Loucy (cell line): ENCODE data around the gene CUL4B.

ENCODE experiments used
- H2AFZ ChIP-seq: fragments of 200-600 bp; sonication (generic); 2 replicates; pipeline ENCODE4 v1.6.0; 2016; ENCODE audit warnings: antibody characterized with exemption, mild to moderate bottlenecking, low read length, moderate library complexity
- H3F3A ChIP-seq: fragments of 200-600 bp; 2 replicates; pipeline ENCODE4 v1.6.0; 2016; ENCODE audit warnings: antibody characterized with exemption, low read depth, mild to moderate bottlenecking
- H3K27me3 ChIP-seq: fragments of 200-600 bp; sonication (generic); 2 replicates; pipeline ENCODE4 v1.6.1; 2014; ENCODE audit warnings: low read length, mild to moderate bottlenecking; ENCODE audit not compliant: insufficient read depth, poor library complexity, severe bottlenecking
- H3K36me3 ChIP-seq: fragments of 200-600 bp; sonication (generic); 2 replicates; pipeline ENCODE4 v1.6.1; 2016; ENCODE audit warnings: low read length; ENCODE audit not compliant: insufficient read depth
- H3K4me1 ChIP-seq: fragments of 200-600 bp; sonication (generic); 2 replicates; pipeline ENCODE4 v1.5.1; 2014; ENCODE audit warnings: low read length, mild to moderate bottlenecking; ENCODE audit not compliant: insufficient read depth, poor library complexity, severe bottlenecking
- H3K4me2 ChIP-seq: fragments of 200-600 bp; sonication (generic); 2 replicates; pipeline ENCODE4 v1.6.0; 2014; ENCODE audit warnings: antibody characterized with exemption, low read length, low read depth, mild to moderate bottlenecking; ENCODE audit not compliant: poor library complexity, severe bottlenecking
- H3K4me3 ChIP-seq: fragments of 200-600 bp; sonication (generic); 2 replicates; pipeline ENCODE4 v1.5.1; 2014; ENCODE audit warnings: low read length, mild to moderate bottlenecking, mixed read lengths; ENCODE audit not compliant: poor library complexity, severe bottlenecking
- H3K79me2 ChIP-seq: fragments of 200-600 bp; sonication (generic); 2 replicates; pipeline ENCODE4 v1.6.1; 2014; ENCODE audit warnings: low read length; ENCODE audit not compliant: insufficient read depth
- H3K9ac ChIP-seq: fragments of 200-600 bp; sonication (generic); 2 replicates; pipeline ENCODE4 v1.6.0; 2014; ENCODE audit warnings: mild to moderate bottlenecking, low read depth, low read length, moderate library complexity; ENCODE audit not compliant: poor library complexity, severe bottlenecking
- H3K9me2 ChIP-seq: fragments of 200-600 bp; sonication (generic); replicated peaks from 2 replicates; pipeline ENCODE4 v1.6.1; 2016; ENCODE audit warnings: low read depth, low read length, mixed read lengths
- H3K9me3 ChIP-seq: fragments of 200-600 bp; sonication (generic); 2 replicates; pipeline ENCODE4 v1.6.1; 2014; ENCODE audit warnings: mild to moderate bottlenecking, antibody characterized with exemption, low read length, low read depth; ENCODE audit not compliant: insufficient read depth
- H4K20me1 ChIP-seq: fragments of 200-600 bp; sonication (generic); 2 replicates; pipeline ENCODE4 v1.6.0; 2014; ENCODE audit warnings: antibody characterized with exemption, low read length, mild to moderate bottlenecking; ENCODE audit not compliant: insufficient read depth, poor library complexity, severe bottlenecking
- EZH2phosphoT487 ChIP-seq: fragments of 200-600 bp; IDR thresholded peaks from 2 replicates; pipeline ENCODE4 v1.6.1; 2018; ENCODE audit warnings: antibody characterized with exemption, mild to moderate bottlenecking, moderate library complexity, borderline replicate concordance
- TF ChIP-seq, protein P1 (sequence below): fragments of 200-600 bp; sonication (generic); conservative IDR thresholded peaks from 2 replicates; pipeline ENCODE4 v1.5.1; 2014; ENCODE audit warnings: mild to moderate bottlenecking, antibody characterized with exemption, low read length

CUL4B gene

DNA sequence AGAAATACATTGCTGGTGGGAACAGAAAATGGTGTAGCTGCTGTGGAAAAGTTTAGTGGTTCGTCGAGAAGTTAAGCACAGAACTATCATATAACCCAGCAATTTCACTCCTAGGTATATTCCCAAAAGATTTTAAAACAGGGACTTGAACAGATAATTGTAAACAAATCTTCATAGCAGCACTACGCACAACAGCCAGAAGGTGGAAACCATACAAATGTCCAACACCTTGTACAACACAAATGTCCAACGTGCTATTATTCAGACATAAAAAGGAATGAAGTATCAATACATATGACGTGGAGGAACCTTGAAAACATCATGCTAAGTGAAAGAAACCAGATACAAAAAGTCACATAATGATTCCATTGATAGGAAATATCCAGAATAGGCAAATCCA, 37.9 kb downstream of the CUL4B start:
- Histone ChIP-seq H3K4me3 (no peak overlapping the region), H4K20me1 (no peaks in the 10 kb centered on the region), H3K9me2 (no peaks in the 10 kb centered on the region), H3K36me3 (peaks cover 22% of the 10 kb centered on the region; the same call in 1 of the 2 replicates), H3K4me1 (no peaks in the 10 kb centered on the region), H2AFZ (no peak overlapping the region), H3K27me3 (no peaks in the 10 kb centered on the region), H3K4me2 (no peak overlapping the region), H3K9me3 (0 out of 2 replicates have a peak, but pooled peaks cover 3% of the 10 kb centered on the region), H3K79me2 (no peaks in the 10 kb centered on the region), H3F3A (no peaks in the 10 kb centered on the region), H3K9ac (no peak overlapping the region)
- TF ChIP-seq, protein P1, sequence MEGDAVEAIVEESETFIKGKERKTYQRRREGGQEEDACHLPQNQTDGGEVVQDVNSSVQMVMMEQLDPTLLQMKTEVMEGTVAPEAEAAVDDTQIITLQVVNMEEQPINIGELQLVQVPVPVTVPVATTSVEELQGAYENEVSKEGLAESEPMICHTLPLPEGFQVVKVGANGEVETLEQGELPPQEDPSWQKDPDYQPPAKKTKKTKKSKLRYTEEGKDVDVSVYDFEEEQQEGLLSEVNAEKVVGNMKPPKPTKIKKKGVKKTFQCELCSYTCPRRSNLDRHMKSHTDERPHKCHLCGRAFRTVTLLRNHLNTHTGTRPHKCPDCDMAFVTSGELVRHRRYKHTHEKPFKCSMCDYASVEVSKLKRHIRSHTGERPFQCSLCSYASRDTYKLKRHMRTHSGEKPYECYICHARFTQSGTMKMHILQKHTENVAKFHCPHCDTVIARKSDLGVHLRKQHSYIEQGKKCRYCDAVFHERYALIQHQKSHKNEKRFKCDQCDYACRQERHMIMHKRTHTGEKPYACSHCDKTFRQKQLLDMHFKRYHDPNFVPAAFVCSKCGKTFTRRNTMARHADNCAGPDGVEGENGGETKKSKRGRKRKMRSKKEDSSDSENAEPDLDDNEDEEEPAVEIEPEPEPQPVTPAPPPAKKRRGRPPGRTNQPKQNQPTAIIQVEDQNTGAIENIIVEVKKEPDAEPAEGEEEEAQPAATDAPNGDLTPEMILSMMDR, result no peak; the same call in 1 of the 2 replicates
- TF ChIP-seq EZH2phosphoT487, result no peak

DNA sequence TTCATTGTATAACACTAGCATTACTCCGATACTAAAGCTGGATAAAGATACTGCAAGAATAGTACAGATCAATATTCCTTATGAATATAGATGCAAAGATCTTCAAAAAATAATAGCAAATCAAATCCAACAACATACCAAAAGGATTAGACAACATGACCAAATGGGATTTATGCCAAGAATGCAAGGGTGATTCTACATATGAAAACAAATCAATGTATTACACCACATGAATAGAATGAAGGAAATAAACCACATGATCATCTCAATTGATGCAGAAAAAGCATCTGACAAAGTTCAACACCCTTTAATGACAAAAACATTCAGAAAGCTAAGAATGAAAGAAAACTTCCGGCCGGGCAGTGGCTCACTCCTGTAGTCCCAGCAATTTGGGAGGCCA, 42.8 kb downstream of the CUL4B start:
- H3K9ac ChIP-seq, result no peak overlapping the region
- H3K4me3 ChIP-seq, result no peak overlapping the region
- 0 out of 2 replicates have a peak, but pooled peaks cover 3% of the 10 kb centered on the region for H3K9me3 ChIP-seq
- H3K27me3 ChIP-seq, result no peaks in the 10 kb centered on the region
- H3K36me3 ChIP-seq, result peaks cover 5% of the 10 kb centered on the region; the same call in 1 of the 2 replicates
- no peaks in the 10 kb centered on the region for H4K20me1 ChIP-seq
- H2AFZ ChIP-seq, result no peak overlapping the region
- no peaks in the 10 kb centered on the region for H3K79me2 ChIP-seq
- H3F3A ChIP-seq, result no peaks in the 10 kb centered on the region
- no peaks in the 10 kb centered on the region for H3K4me1 ChIP-seq
- no peaks in the 10 kb centered on the region for H3K9me2 ChIP-seq
- TF ChIP-seq EZH2phosphoT487, result no peak
- TF ChIP-seq, protein P1, result no peak
- no peak overlapping the region for H3K4me2 ChIP-seq

DNA sequence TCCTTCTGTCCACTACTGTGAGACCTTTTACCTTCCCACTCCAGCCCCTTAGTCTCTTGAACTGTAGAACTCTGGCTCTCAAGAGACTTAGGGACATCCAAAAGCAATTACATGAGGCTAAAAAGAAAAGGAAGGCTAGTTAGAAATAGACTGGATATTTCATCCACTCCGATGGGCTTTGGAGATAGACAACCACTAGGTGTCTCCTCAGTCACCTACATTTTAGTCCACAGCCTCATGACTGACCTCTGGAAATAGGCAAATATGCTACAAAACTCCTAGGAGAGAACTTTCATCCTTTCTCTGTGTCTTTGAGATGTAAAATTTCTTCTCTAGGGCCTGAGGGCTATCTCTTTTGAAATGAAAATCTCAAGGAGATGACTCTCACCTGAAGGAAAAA, 46.5 kb downstream of the CUL4B start:
- Histone ChIP-seq H3K4me2 (no peak overlapping the region), H3K4me3 (no peak overlapping the region), H4K20me1 (no peaks in the 10 kb centered on the region), H3K36me3 (no peaks in the 10 kb centered on the region), H3K9me2 (no peaks in the 10 kb centered on the region), H3F3A (no peaks in the 10 kb centered on the region), H3K27me3 (no peaks in the 10 kb centered on the region), H3K79me2 (no peaks in the 10 kb centered on the region), H3K4me1 (no peaks in the 10 kb centered on the region), H3K9me3 (no peaks in the 10 kb centered on the region), H2AFZ (no peak overlapping the region), H3K9ac (peak overlapping the region; percentile 8)
- TF ChIP-seq, protein P1, result peak; percentile 60
- TF ChIP-seq EZH2phosphoT487, result no peak
